HG03066 (cell line): ENCODE results near the gene PHLPP1.
"Not testable (repeated sequence)": the region's sequence is repeated elsewhere in the genome, so short reads cannot be mapped to it uniquely, and the experiment has no call there.

Experiments used
- ATAC-seq: cut with Tn5 transposase; IDR thresholded peaks from one replicate; pipeline ENCODE4 v1.9.1; 2021; ENCODE audit warnings: low read depth; ENCODE audit not compliant: unreplicated experiment

PHLPP1 gene

GRCh38 chr18:62799977-62800376 lies 84.6 kb downstream of the PHLPP1 start:
- no peak for ATAC-seq

- ATAC-seq, result no peak
Observed at GRCh38 chr18:62802523-62802922, 87.2 kb downstream of the PHLPP1 start.

- ATAC-seq, result no peak
Observed at GRCh38 chr18:62807396-62807795, 92.1 kb downstream of the PHLPP1 start.

GRCh38 chr18:62808123-62808522 lies 92.8 kb downstream of the PHLPP1 start:
- no peak for ATAC-seq

GRCh38 chr18:62809445-62809844 lies 94.1 kb downstream of the PHLPP1 start:
- ATAC-seq, result not testable (repeated sequence)

GRCh38 chr18:62809900-62810299 lies 94.6 kb downstream of the PHLPP1 start:
- no peak for ATAC-seq

- ATAC-seq, result no peak
Observed at GRCh38 chr18:62810682-62811081, 95.3 kb downstream of the PHLPP1 start.

- ATAC-seq, result no peak
Observed at GRCh38 chr18:62811674-62812073, 96.3 kb downstream of the PHLPP1 start.

- ATAC-seq, result no peak
Observed at GRCh38 chr18:62812242-62812641, 96.9 kb downstream of the PHLPP1 start.

GRCh38 chr18:62812876-62813275 lies 97.5 kb downstream of the PHLPP1 start:
- no peak for ATAC-seq

GRCh38 chr18:62814132-62814759 lies 98.9 kb downstream of the PHLPP1 start:
- no peak for ATAC-seq

GRCh38 chr18:62825382-62825781 lies 110.0 kb downstream of the PHLPP1 start:
- ATAC-seq, result no peak

GRCh38 chr18:62827397-62827796 lies 112.1 kb downstream of the PHLPP1 start:
- ATAC-seq, result no peak

GRCh38 chr18:62828091-62828640 lies 112.8 kb downstream of the PHLPP1 start:
- no peak for ATAC-seq

GRCh38 chr18:62828852-62829251 lies 113.5 kb downstream of the PHLPP1 start:
- no peak for ATAC-seq

GRCh38 chr18:62829936-62830335 lies 114.6 kb downstream of the PHLPP1 start:
- ATAC-seq, result no peak

GRCh38 chr18:62832282-62832681 lies 116.9 kb downstream of the PHLPP1 start:
- ATAC-seq, result peak; percentile 51

GRCh38 chr18:62833494-62833893 lies 118.2 kb downstream of the PHLPP1 start:
- no peak for ATAC-seq

- ATAC-seq, result no peak
Observed at GRCh38 chr18:62834715-62835114, 119.4 kb downstream of the PHLPP1 start.

- ATAC-seq, result no peak
Observed at GRCh38 chr18:62837011-62837410, 121.7 kb downstream of the PHLPP1 start.

GRCh38 chr18:62838475-62839098 lies 123.2 kb downstream of the PHLPP1 start:
- peak; percentile 77 for ATAC-seq
